ENCODE data around the gene SS18L1. TPM values are rescaled to one million over a fixed set of nuclear protein-coding genes. Genes with fewer than 3 reads are reported as not detected.

The SS18L1 gene
- total RNA-seq, 1 donor from 2014 or later: 15.6 TPM

DNA sequence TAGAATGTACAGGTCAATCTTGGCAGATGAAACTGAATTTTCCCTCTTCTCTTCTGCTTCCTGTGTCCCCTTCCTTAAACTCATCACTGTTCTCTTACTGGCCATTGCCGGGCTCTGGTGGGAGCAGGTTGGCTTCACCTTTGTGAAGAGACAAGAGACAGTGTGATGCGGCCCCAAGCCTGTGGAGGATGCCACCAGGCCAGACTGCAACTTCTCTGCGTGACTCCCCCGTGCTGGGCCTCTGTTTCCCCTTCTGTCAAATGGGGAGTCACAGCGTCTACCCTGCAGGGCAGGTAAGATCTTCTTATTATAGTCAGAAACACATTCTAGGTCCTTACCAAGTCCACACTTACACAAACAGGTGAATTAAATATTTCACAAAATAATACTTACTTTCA, 23.2 kb upstream of the SS18L1 start:
- no peak for DNase-seq (ENCODE audit: low spot score)

DNA sequence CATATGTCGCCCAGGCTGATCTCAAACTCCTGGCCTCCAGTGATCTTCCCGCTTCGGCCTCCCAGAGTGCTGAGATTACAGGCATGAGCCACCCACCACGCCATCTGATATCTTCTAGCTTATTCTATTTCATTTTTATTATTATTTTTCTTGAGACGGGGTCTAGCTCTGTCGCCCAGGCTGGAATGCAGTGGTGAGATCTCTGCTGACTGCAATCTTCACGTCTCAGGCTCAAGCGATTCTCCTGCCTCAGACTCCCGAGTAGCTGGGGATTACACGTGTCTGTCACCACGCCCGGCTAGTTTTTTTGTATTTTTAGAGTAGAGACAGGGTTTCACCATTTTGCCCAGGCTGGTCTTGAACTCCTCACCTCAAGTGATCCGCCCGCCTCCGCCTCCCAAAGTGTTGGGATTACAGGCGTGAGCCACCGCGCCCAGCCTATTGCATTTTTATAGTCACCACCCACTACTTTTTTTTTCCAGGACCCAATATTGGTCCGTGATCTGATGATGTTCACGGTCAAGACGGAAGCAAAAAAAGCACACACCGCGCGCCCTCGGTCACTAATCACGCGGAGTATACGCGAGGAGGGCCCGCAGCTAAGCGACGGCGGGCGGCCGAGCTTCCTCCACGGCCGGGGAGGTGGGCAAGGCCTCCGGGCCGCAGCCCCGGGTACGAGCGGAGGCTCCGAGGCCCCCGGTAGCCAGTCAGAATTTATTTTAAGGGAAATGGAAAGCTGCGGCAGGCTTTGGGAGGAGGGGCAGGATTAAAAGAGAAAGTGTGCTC, 22.4 kb upstream of the SS18L1 start:
- peak; percentile 58 for DNase-seq (ENCODE audit: low spot score)

DNA sequence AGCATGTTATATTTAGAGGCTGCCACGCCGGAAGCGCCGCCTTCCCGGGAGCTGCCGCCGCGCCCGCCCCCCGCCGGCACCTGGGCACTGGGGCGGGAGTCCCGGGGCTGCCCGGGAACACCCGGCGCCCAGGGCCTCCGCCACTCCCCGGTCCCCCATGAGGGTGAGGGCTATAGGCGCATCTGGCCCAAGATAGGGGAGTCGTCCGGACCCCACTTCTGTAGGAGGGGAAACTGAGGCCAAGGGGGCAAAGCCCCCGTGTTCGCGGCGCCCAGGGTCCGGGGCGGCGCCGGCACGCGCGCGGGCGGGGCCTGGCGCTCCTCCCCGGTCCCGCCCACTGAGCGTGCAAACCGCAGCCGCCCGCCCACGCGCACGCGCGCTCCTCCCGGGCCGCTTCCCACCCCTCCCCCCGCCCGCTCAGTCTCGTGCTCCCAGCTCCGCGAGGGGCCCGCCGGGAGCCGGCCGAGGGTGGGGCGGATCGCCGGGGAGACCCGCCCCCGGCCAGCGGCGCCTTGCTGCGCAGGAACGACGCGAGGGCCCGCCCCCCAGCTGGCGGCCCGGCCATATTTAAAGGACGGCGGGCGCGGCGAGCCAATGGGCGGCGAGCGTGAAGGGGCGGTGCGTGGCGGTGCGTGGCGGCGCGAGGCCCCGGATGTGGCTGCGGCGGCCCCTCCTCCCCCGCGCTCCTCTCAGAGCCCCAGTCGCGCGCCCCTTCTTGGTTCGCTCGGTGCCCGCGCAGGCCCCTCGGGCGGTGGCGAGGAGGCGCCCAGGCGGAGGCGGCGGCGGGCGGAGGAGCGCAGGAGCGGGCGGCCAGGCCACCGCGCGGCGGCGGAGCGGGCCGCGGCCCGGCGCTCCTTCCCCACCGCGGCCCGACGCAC, 21.6 kb upstream of the SS18L1 start, which contains the start of gene LSM14B:
Gene LSM14B (plus strand): TSS at position 700 of the 878 bp plus-strand sequence. CDS start 192 bp downstream, outside the sequence.
- peak; percentile 96 for DNase-seq (ENCODE audit: low spot score)

DNA sequence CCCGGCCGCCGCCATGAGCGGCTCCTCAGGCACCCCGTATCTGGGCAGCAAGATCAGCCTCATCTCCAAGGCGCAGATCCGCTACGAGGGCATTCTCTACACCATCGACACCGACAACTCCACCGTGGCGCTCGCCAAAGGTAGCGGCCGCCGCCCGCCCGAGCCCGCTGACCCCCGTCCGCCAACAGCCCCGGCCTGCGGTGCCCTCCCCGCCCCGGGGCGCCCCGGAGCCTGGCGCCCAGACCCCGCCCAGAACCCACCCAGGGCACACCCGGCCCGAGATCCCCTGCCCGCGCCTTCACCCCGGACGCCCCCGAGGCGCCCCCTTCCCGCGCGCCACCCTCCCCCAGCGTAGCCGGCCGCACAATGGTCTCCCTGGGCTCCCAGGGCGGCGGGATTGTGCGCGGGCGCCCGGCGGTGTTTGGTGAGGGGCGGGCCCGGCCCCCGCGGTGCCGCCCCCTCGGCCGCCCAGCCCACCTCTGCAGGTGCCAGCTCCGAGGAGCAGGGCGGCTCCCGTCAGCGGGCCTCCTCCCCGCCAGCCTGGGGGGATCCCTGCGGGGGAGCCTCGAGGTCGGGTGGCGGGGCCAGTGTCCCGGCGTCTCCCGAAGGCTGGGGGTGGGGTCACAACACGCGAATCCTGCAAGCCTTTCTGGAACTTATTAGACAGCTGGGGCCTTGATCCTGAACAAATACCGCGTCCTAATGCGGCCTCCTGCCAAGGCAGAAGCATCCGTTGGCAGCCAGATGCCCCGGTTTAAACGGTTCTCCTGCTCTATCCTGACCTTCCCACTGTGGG, 20.7 kb upstream of the SS18L1 start:
- DNase-seq (ENCODE audit: low spot score): no peak

DNA sequence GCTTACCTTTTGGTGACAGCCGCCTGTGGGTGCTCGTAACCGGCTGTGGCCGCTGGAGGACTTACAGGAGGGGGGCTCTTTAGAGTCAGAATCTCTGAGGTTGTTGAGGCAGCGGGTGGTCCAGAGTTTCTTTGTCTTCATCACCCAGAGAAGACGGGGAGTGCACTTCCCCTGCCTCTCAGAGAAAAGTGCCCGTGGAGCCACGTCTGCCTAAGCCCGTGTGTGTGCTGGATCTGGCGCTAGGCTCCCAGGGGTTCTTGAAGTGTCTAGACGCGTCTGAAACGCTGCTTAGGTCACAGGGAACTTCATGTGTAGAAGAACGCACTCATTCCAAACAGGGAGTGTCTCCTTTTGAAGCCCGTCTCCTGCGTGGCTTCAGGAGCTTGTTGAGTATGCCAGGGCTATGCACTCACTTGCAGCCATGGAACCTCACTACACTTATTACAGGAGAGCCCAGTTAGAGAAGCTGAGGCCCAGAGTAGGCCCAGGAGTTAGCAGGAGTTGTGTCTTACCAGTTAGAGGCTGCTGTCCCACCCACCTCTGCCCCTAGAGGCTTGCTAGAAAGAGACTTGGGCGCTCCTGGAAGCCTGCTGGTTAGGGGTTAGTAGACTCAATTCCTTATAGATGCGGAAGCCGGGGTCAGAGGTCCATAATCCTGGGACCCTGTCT, 20.0 kb upstream of the SS18L1 start:
- no peak for DNase-seq (ENCODE audit: low spot score)

DNA sequence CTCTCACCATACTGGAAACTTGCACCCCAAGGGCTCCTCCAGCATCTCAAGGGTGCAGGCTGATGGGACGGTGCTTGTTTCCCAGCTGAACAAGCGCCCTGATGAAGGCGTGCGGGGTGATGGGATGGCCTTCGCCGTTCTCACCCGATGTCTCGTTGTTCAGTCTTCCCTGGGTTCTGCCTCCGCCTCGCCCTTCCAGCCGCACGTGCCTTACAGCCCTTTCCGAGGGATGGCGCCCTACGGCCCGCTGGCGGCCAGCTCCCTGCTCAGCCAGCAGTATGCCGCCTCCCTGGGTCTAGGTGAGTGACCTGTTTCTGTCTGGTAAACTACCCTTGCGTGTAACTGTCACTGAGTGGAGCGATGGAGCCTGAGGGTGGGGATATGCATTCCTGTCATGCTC, 17.4 kb upstream of the SS18L1 start:
- DNase-seq (ENCODE audit: low spot score): no peak

DNA sequence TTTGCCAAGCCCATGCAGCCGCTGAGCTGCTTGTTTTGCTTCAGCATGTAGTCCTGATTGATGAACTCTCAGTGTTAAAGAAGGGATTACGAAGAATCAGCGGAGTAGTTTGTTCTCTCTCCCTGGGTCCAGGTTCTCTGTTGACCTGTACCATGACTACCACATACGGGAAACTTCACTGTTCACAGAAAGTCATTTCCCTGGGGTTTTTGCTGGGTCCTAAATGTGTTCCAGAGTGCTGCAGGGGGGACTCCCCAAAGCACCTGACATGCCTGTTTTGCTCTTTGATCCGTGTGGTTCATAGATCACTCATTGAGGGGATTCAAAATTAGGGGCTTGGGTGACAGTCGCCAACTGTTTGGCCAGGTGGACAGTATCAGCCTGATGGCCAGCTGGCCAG, 15.8 kb upstream of the SS18L1 start:
- no peak for DNase-seq (ENCODE audit: low spot score)

DNA sequence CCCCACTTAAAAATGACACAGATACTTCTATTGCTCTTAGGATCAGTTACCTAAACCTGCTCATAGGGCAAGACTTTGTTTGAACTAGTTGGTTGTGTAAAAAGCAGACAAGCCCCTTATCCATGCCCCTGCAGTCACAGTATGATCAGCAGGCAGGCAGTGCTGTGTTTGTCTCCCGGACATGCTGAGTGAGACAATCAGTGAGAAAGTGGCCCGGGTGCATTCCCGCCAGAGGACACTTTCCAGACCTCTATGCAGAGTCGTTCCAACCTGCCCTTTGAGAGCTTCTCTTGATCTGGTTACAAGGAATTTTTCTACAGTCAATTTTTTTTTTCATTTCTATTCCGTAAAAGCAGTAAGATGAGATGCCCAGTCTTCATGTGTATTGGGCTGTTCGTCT, 15.1 kb upstream of the SS18L1 start:
- DNase-seq (ENCODE audit: low spot score): no peak

DNA sequence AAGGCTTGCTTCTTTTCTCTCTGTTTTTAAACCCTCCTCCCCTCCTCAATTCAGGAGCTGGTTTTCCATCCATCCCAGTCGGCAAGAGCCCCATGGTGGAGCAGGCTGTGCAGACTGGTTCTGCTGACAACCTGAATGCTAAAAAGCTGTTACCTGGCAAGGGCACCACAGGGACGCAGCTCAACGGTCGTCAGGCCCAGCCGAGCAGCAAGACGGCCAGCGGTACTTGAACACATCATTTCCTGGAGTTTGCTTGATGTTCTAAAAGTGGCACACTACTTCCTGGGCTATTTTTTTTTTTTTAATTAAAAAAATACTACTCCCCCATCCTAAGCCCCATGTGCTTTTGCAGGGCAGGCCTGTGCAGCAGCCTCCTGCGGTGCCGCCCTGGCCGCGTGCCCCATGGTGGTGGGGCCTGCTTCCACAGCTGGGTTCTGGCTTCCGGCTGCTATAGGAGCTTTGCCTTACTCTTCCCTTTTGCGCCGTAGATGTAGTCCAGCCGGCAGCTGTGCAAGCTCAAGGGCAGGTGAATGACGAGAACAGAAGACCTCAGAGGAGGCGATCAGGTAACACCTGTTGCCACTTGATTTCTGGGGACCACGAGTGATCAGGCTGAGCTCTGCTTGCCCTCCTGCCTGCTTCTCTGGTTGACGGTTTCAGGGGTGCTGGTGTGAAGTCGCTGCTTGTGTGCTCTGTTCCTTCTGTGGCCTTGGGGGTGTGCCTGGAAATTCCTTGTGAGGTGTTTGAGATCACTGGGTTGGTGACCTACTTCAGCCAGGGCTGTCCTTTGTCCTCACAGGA, 13.6 kb upstream of the SS18L1 start:
- no peak for DNase-seq (ENCODE audit: low spot score)

DNA sequence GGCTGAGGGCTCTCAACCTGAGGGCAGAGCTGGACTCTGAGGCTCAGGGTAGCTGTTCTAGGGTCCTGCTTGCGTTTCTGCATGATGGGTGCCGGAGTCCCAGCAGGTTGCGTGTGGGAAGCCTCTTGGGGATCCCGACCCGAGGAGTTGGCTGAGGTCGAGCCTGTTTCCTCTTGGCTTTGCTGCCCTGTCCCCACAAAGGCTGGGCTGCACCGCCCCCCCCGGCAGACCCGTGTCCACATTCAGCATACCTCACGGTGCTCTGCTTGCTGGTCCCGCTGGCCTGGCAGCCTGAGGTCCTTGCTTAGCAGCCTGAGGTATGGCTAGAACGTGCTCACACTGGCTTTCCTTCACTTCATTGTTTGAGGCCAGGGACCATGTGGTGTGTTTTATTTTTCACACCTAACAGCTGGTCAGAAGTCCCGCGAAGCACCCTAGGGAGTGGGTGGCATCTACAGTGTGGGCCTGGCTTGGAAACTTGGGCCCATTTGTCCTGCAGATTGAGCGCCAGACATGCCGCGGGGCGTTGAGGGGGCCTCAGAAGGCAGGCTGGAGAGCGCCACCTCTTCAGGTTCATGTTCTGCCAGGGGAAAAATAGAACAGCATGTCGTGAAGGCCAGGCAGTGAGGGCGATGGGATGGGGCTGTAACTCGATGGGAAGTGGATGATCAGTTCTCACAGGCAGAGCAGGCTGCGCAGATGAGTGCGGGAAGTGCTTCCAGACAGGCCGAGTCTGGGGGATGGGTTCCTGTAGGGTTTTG, 11.8 kb upstream of the SS18L1 start:
- DNase-seq (ENCODE audit: low spot score): no peak

DNA sequence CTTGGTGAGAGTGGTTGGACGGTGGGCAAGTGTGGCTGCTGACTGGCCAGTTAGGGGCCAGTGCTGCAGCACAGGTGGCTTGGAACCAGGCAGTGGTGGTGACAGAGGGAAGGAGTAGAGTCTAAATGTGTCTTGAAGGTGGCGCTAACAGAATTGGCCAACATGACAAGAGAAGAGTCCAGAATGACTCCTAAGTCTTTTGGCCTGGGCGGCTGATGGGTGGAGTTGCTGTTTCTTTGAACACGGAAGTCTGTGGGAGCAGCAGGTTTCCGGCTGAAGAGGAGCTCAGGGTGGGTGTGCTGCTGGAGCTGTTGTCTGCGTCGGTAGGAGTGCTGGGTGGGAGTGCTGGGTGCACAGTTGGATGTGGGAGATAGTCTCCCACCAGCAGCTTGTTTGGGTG, 11.1 kb upstream of the SS18L1 start:
- DNase-seq (ENCODE audit: low spot score): no peak

DNA sequence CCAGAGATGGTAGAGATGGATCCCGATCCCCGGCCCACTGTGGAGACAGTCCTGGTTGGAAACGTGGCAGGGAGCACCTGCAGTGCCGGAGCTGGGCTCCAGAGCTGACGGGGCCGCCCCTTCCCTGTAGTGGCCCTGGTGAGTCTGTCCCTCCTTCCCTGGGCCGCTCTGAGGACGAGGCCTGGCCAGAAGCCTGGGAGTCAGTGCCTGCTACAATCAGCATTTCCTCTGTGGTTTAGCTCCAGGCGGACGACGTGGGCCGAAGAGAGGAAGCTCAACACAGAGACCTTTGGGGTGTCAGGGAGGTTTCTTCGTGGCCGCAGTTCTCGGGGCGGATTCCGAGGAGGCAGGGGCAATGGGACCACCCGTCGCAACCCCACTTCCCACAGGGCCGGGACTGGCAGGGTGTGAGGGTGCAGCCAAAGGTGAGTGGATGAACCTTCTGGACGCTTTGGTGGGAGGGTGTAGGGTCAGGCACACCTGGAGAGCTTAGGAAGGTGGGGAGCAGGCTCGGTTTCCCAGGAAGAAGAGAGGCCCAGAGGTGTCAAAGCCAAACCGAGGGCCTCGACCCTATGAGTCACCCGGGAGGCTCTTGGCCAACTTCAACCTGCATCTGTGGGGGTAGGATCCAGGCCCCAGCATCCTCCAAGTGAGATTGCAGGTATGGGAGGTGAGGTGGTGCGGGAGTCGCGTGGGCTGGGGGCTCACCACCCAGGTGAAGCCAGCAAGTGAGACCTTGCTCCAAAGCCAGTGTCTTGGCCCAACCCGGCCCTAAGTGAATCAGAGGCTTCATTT, 10.3 kb upstream of the SS18L1 start:
- DNase-seq (ENCODE audit: low spot score): no peak

DNA sequence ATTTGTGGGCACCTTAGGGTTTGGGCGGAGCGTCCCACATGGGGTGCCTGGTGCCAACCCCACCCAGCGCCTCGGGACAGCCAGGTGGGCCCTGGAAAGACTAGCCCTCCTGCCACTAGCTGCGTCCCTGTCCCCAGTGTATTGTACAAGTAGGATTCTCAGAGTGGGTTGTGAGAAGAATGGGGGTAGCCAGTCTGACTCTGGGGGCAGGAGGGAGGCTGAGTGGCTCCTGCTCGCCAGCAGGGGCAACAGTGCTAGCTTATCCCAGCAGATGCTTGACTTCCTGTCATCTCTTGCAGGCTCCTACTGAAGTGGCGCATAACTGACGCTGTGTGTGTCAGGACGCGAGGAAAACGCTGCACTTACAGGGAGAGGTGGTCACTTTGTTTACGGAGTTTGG, 9.7 kb upstream of the SS18L1 start:
- DNase-seq (ENCODE audit: low spot score): no peak

DNA sequence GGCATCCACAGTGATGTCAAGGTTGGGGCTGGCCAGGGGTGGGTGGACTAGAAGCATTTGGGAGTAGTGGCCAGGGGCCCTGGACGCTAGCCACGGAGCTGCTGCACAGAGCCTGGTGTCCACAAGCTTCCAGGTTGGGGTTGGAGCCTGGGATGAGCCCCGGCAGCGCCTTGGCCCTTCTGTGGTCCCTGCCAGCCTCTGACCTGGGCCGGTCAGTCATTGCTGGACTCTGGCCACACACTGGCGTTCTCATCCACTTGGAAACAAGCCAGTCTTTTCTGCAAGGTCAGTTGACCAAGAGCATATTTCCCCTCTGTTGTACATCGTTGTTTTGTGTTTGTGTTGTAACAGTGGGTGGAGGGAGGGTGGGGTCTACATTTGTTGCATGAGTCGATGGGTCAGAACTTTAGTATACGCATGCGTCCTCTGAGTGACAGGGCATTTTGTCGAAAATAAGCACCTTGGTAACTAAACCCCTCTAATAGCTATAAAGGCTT, 8.8 kb upstream of the SS18L1 start:
- DNase-seq (ENCODE audit: low spot score): no peak

DNA sequence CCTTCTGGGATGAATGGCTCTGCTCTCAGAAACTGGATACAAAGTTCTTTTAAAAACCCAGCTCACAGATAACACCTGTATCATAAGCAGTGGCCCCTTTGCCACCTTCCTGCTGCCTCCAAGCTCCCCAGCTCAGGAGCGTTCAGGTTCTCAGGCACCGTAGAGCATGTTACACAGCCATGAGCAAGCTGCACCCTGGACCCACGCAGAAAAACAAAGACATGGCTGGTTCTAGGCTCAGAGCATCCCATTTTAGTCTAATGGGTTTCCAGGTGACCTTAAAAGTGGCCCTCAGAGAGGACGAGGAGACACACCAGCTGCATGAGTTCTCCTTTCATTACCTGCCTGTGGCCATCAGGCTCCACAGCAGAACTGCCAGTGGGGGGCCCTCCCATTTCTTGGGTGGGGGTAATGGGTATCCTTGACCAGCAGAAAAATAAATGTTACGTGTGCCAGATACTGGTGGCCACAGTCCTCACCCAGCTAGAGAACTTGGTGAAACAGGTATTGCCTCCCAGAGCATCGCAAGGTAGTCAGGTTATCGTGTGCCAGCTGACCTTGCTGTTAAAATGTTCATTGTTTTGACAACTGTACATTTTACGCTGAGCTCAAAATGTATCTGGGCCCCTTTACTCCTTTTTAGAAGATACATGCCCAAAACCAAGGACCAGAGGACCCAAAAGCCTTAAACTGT, 7.8 kb upstream of the SS18L1 start:
- DNase-seq (ENCODE audit: low spot score): no peak

DNA sequence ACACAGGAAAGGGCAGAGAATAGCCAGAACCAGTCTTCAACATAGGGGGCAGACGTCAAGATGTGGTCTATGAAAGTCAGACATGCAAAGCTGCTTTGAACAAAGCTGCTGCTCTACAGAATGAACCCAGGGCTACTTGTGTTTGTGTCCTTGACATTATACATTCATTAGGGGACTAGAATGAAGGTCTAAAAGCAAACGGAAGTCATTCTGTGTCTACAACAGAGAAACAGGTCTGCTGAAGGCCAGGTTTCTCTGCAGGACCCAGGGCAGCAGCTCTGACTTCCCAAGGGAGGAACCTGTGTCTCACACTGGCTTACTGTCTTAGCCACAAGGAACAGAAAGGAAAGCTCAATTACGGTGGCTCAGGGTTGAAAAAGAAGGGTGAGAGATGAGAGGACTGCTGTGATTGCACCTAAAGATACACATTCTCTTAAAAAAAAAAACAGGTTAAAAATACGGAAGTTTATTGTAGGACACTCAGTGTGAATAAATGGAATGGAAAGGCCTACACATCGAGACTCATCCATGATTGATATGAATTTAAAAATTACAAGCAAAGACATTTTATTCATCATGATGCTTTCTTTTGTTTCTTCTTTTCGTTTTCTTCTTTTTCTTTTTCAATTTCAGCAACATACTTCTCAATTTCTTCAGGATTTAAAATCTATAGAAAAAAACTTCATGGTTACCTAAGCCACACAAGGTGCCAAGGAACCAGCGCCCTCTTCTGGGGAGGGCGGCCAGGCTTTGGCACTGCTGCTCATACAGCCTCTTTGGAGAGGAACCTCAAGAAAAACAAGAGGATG, 7.1 kb upstream of the SS18L1 start:
- no peak for DNase-seq (ENCODE audit: low spot score)

DNA sequence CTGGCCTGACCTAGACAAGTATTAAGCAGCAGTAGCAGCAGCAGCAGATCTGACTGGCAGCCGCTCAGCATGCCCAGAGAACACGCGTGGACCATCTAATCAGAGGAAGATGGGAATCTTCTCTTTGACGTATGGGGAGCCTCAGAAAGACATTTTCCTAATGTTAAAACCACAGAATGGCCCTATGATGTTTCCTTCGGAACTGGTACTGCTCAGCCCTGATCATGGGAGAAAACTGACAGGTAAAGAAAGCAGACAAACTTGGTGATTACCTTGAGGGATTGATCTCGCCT, 6.5 kb upstream of the SS18L1 start:
- no peak for DNase-seq (ENCODE audit: low spot score)
